ENCODE results near the gene HSH2D. TPM values are rescaled to one million over a fixed set of nuclear protein-coding genes. Genes with fewer than 3 reads are reported as not detected.
A peak's percentile ranks its signal among the peaks of the same experiment; 100 is the strongest.

HSH2D gene
- total and polyA plus RNA-seq, 10 of the 15 experiments (the other 5 are each of a cell fraction or from before 2014, with no cell fraction given): 22.0 to 145 (median 89.3) TPM

- TF ChIP-seq, protein P1, sequence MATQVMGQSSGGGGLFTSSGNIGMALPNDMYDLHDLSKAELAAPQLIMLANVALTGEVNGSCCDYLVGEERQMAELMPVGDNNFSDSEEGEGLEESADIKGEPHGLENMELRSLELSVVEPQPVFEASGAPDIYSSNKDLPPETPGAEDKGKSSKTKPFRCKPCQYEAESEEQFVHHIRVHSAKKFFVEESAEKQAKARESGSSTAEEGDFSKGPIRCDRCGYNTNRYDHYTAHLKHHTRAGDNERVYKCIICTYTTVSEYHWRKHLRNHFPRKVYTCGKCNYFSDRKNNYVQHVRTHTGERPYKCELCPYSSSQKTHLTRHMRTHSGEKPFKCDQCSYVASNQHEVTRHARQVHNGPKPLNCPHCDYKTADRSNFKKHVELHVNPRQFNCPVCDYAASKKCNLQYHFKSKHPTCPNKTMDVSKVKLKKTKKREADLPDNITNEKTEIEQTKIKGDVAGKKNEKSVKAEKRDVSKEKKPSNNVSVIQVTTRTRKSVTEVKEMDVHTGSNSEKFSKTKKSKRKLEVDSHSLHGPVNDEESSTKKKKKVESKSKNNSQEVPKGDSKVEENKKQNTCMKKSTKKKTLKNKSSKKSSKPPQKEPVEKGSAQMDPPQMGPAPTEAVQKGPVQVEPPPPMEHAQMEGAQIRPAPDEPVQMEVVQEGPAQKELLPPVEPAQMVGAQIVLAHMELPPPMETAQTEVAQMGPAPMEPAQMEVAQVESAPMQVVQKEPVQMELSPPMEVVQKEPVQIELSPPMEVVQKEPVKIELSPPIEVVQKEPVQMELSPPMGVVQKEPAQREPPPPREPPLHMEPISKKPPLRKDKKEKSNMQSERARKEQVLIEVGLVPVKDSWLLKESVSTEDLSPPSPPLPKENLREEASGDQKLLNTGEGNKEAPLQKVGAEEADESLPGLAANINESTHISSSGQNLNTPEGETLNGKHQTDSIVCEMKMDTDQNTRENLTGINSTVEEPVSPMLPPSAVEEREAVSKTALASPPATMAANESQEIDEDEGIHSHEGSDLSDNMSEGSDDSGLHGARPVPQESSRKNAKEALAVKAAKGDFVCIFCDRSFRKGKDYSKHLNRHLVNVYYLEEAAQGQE (IDR thresholded peaks at IDR 0.05; ENCODE audit: low read depth, low read length): no peak
- TF ChIP-seq HDGF (IDR thresholded peaks at IDR 0.05) (0 out of 2 replicates have a peak, but pooled peaks have one; percentile 38), ZNF274 (IDR thresholded peaks at IDR 0.05; ENCODE audit: insufficient read depth, insufficient read length) (no peak), BCL11A (IDR thresholded peaks at IDR 0.05; ENCODE audit: low read depth, low read length) (peak; percentile 77), KAT2A (conservative IDR thresholded peaks at IDR 0.05; ENCODE audit: control insufficient read depth, low read depth, low read length) (no peak), TCF12 (IDR thresholded peaks at IDR 0.05; ENCODE audit: low read depth, low read length) (0 out of 2 replicates have a peak, but pooled peaks have one; percentile 33), RCOR1 (conservative IDR thresholded peaks at IDR 0.05; ENCODE audit: low read depth, low read length) (no peak), POU2F2 (IDR thresholded peaks at IDR 0.05; ENCODE audit: borderline replicate concordance, low read depth, low read length) (peak; percentile 64; the same call in 1 of the 3 replicates), MLLT1 (IDR thresholded peaks at IDR 0.05) (0 out of 2 replicates have a peak, but pooled peaks have one; percentile 70), SIN3A (IDR thresholded peaks at IDR 0.05; ENCODE audit: low read depth, low read length) (no peak), BHLHE40 (IDR thresholded peaks at IDR 0.05; ENCODE audit: borderline replicate concordance in 1 of 2, low read depth in 2 of 2, low read length in 1 of 2) (peak; percentile 59 to 70), ZSCAN29 (IDR thresholded peaks at IDR 0.05) (no peak), PBX3 (IDR thresholded peaks at IDR 0.05; ENCODE audit: insufficient replicate concordance, low read depth, low read length) (no peak), EGR1 (IDR thresholded peaks at IDR 0.05; ENCODE audit: borderline replicate concordance in 1 of 2, low read depth in 2 of 2, low read length in 2 of 2) (peak in 1 of 2 experiments; percentile 32; a peak in 1 of 3 replicates), ETV6 (conservative IDR thresholded peaks at IDR 0.05 in 1 of 2, IDR thresholded peaks at IDR 0.05 in 1 of 2; ENCODE audit: borderline replicate concordance in 1 of 2, low read depth in 1 of 2) (peak in 1 of 2 experiments; percentile 66; a peak in 2 of 4 replicates), BACH1 (IDR thresholded peaks at IDR 0.05; ENCODE audit: borderline replicate concordance) (no peak), NR2C2 (IDR thresholded peaks at IDR 0.05; ENCODE audit: borderline replicate concordance, control insufficient read depth, insufficient read length, low read depth) (no peak), CHD4 (IDR thresholded peaks at IDR 0.05) (no peak), RUNX3 (IDR thresholded peaks at IDR 0.05; ENCODE audit: low read length) (peak; percentile 98), SREBF2 (IDR thresholded peaks at IDR 0.05; ENCODE audit: low read length) (no peak), ESRRA (IDR thresholded peaks at IDR 0.05; ENCODE audit: low read length) (no peak)
- TF ChIP-seq, protein P2, sequence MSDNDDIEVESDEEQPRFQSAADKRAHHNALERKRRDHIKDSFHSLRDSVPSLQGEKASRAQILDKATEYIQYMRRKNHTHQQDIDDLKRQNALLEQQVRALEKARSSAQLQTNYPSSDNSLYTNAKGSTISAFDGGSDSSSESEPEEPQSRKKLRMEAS (IDR thresholded peaks at IDR 0.05; ENCODE audit: low read depth, low read length): 0 out of 2 replicates have a peak, but pooled peaks have one; percentile 42
- TF ChIP-seq, protein P3, sequence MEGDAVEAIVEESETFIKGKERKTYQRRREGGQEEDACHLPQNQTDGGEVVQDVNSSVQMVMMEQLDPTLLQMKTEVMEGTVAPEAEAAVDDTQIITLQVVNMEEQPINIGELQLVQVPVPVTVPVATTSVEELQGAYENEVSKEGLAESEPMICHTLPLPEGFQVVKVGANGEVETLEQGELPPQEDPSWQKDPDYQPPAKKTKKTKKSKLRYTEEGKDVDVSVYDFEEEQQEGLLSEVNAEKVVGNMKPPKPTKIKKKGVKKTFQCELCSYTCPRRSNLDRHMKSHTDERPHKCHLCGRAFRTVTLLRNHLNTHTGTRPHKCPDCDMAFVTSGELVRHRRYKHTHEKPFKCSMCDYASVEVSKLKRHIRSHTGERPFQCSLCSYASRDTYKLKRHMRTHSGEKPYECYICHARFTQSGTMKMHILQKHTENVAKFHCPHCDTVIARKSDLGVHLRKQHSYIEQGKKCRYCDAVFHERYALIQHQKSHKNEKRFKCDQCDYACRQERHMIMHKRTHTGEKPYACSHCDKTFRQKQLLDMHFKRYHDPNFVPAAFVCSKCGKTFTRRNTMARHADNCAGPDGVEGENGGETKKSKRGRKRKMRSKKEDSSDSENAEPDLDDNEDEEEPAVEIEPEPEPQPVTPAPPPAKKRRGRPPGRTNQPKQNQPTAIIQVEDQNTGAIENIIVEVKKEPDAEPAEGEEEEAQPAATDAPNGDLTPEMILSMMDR (IDR thresholded peaks at IDR 0.05 in 2 of 3, conservative IDR thresholded peaks at IDR 0.05 in 1 of 3; ENCODE audit: control insufficient read depth in 2 of 3, extremely low read depth in 1 of 3, insufficient read depth in 1 of 3, low read depth in 3 of 3, low read length in 3 of 3): no peak
These were observed 3.7 kb upstream of the HSH2D start (continued) for GRCh38 chr19:16139752-16140151.
